ENCODE results near the gene HABP2.

The HABP2 gene

GRCh38 chr10:113605268-113605978 is 52.6 kb downstream of the HABP2 start:
- DNase-seq (ENCODE audit: low spot score) = no peak

GRCh38 chr10:113609704-113610108 is 56.9 kb downstream of the HABP2 start:
- DNase-seq (ENCODE audit: low spot score) = no peak

- DNase-seq (ENCODE audit: low spot score) = no peak
These were observed 58.1 kb downstream of the HABP2 start for GRCh38 chr10:113610631-113611601.

DNA sequence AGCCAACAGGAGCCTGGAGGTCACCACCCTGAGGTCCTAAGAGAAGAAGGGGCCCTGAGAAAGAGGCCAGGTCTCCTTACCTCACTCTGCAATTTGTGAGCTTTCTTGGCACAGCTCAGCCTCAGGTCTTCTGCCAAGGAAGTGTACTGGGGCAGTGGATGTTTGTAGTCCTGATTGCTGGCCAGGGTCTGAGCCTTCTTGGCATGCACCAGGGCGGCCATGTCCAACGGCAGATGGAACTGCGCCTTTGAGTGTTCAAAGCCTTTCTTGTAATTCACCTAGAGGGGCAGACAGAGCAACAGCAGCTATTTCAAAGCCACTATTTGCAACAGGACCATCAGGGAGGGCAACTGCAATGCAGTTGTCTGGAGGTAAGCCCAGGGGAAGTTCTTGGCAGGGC is 59.3 kb downstream of the HABP2 start:
- no peak for DNase-seq (ENCODE audit: low spot score)

DNA sequence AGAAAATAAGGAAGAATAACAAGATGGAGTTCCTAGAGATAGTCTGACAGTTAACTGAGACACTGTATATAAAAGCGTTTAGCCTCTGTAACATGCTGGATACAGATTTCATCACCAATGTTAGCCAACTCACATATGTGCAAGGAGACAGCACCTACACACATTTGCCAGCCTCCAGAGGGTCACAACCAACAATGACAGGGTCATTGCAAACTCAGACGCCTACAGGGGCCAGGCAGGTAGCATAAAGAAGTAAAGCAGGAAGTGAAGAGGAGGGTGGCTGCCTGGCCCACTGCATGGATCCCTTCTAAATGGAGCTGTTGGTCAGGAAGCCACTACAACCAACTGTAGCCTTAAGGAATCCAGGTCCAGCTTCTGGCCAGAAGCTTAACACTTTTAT is 60.6 kb downstream of the HABP2 start:
- no peak for DNase-seq (ENCODE audit: low spot score)

- no peak for DNase-seq (ENCODE audit: low spot score)
These were observed 61.3 kb downstream of the HABP2 start for GRCh38 chr10:113613977-113614690.

DNA sequence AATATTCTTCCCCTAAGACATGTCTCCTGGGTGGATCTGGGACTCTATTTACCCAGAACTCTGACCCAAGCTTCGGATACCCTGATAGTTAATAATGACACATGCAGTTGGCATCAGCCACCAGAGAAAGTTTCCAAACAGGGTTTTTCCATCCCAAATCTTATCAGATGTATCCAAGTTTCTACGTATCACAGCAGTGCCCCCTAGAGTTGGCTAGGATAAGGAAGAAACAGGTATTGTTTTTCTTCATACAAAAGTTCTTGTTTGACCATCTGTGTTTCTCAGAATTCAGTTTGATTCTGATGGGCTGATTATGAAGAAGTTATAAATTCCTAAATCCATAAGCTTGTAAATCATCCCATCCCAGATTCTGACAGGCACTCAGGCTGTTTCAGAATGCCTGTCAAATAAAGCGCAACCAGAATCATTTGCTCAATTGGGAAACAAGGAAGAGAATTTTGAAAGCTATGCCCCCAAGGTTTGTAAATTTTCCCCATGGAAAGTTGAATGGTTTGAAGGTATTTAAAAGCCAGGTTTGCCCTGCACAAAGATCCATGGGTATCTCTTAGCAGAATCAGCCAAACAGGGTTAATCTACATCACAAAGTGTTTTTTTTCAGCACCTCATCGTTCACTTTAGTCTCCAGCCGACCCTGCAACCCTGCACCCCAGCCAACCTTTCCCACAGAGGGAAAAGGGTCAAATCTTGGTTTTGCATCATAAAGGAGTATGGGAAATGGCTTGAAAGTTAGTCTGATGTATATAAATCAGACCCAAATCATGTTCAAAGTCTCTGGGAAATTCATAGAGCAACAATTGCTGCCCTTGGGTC is 63.6 kb downstream of the HABP2 start:
- no peak for DNase-seq (ENCODE audit: low spot score)

DNA sequence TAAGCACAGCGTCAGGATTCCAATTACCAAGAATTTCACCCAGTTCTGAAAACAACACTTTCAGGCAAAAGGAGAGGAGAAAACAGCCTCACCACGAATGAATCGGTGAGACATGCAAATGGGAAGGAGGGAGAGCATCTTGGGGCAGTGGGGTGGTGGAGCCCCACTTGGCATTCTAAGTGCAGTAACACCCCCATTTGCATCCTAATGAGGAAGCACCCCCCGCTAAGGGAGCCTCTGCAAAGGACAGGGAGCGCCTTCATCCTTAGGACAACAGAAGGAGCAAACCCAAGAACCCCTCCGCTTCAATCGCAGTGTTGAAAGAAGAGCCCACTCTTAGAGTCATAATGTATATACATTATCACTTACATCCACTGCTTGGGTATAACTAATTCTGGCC is 64.2 kb downstream of the HABP2 start:
- DNase-seq (ENCODE audit: low spot score) = no peak

DNA sequence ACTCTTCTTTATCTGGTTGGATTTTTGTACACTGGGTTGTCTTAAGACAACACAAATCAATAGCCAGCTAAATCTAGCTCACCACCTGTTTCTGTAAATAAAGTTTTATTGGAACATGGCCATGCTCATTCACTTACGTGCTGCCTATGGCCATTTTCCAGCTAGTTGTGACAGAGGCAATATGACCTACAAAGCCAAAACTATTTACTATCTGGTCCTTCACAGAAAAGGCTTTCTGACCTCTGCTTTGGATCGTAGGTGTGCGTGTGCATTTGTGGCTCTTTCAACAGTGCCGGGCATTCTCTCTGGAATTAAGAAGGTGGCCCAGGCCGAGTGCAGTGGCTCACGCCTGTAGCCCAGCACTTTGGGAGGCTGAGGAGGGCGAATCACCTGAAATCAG is 65.5 kb downstream of the HABP2 start:
- DNase-seq (ENCODE audit: low spot score) = no peak

- no peak for DNase-seq (ENCODE audit: low spot score)
These were observed 66.5 kb downstream of the HABP2 start for GRCh38 chr10:113619401-113619800.

DNA sequence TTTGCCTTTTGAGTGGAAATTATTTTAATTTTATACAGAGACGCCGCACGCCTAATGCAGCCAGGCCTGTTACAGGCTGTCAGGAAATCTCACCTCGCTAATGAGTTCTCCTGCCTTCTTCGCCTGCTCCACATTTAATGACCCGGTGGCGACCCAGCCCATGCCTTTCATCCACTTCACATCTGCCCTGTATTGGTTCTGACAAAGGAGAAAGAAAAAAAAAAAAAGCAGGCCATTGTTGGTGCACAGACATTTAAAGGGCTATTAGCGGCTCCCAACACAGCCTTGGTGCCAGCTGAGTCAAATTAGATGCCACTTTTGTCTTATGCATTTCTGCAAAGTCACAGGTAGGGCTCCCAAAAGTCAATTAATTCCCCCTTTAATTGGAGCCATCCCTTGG is 67.7 kb downstream of the HABP2 start:
- DNase-seq (ENCODE audit: low spot score) = no peak

- no peak for DNase-seq (ENCODE audit: low spot score)
These were observed 68.1 kb downstream of the HABP2 start for GRCh38 chr10:113620936-113621335.

DNA sequence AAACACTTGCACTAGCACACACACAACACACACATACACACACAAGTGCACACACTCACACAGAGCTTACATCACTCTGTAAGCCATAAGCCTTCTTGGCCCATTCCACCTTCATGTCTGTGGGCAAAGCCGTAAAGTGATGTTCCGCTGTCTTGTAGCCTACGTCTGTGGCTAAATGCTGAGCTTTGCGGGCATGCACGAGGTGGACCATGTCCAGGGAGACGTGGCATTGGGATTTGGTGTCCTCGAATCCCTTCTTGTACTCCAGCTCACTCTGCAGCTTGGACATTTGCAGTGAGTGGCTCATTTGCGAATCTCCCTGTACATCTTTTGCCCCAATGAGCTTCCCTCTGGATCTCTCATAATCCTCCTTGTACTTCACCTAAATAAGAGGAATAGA is 68.9 kb downstream of the HABP2 start:
- DNase-seq (ENCODE audit: low spot score) = no peak

- DNase-seq (ENCODE audit: low spot score) = no peak
These were observed 70.0 kb downstream of the HABP2 start for GRCh38 chr10:113622831-113623230.

- DNase-seq (ENCODE audit: low spot score) = no peak
These were observed 72.8 kb downstream of the HABP2 start for GRCh38 chr10:113625461-113626186.

GRCh38 chr10:113626809-113627355 is 74.0 kb downstream of the HABP2 start:
- DNase-seq (ENCODE audit: low spot score) = no peak

GRCh38 chr10:113627836-113628235 is 75.0 kb downstream of the HABP2 start:
- no peak for DNase-seq (ENCODE audit: low spot score)

DNA sequence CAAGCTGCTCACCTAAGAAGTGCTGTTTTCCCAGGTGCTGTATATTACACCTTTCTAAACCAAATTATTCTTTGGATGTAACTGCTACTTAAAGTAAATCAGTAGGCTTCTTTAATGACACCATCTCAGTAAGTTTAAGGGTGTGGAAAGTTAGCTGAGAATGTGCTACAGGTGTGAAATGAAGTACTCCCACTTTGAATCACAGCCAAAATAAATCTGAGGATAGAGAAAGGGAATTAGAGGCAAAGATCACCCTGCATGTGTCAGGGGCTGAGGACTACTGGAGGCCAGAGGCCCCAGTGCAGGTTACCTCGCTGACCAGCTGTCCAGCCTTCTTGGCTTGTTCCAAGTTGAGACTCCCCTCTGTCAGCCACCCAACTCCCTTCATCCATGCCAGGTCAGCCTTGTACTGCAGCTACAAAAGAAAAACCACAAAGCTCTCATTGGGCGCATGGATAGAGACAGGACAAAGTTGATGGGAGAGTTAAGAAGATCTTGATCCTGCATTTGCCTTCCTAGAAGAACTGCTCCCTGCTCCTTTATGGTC is 75.8 kb downstream of the HABP2 start:
- DNase-seq (ENCODE audit: low spot score) = no peak

DNA sequence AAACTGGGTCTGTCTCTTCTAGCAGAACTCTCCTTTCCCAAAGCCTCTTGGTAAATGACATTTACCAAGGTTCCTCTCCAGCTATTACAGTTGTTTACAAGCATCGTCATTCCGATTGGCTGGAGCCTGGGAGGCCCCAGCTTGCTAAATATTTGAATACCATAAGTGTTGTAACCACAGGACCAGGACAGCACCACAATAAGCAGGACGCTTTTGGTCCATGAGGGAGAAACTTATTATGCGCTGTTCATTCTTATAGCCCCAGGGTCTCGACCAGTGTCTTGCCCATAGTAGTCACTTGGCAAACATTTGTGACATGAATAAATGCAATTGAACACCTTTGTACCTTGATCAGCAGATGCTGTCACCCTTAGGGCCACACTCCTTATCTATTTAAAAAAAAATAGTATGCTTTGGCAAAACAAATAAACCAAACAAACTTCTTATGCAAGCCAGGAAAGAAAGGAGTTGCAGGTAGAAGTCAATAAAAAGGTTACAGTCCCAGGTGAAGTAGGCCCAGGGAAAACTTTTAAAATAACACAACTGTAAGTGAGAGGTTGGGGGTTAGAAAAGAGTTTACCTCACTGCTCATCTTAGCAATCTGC is 78.2 kb downstream of the HABP2 start:
- DNase-seq (ENCODE audit: low spot score) = no peak

All from ecto neural progenitor cell (in vitro differentiated cells).